ENCODE data around the gene PI4K2B. TPM values are rescaled to one million over a fixed set of nuclear protein-coding genes. Genes with fewer than 3 reads are reported as not detected.

The PI4K2B gene
- total and polyA plus RNA-seq, 2 experiments from 2014 or later = 11.8 to 44.1 TPM

GRCh38 chr4:25221377-25221776 is 12.5 kb upstream of the PI4K2B start:
- Histone ChIP-seq H2AFZ (no peak overlapping the region), H3K9me3 (ENCODE audit: low read depth) (peaks cover 9% of the 10 kb centered on the region), H3K27ac (peak overlapping the region; percentile 58), H3K4me1 (ENCODE audit: insufficient read depth) (peaks cover 3% of the 10 kb centered on the region), H3K27me3 (no peaks in the 10 kb centered on the region), H3K79me2 (no peaks in the 10 kb centered on the region), H3K36me3 (replicated peaks; ENCODE audit: insufficient read depth, low read depth) (no peaks in the 10 kb centered on the region), H3K4me2 (no peak overlapping the region), H3K9me2 (replicated peaks; ENCODE audit: insufficient read depth) (no peaks in the 10 kb centered on the region), H4K20me1 (ENCODE audit: insufficient read depth, poor library complexity, severe bottlenecking) (no peaks in the 10 kb centered on the region), H3K4me3 (no peak overlapping the region)
- 96% methylated on average over 1 of the region's 1 CpG for WGBS (ENCODE audit: low lambda C conversion rate, missing lambda C conversion rate)
- no peak for DNase-seq (ENCODE audit: low spot score)
- TF ChIP-seq EZH2 (IDR thresholded peaks at IDR 0.05; ENCODE audit: borderline replicate concordance) = no peak
- TF ChIP-seq, protein P1, sequence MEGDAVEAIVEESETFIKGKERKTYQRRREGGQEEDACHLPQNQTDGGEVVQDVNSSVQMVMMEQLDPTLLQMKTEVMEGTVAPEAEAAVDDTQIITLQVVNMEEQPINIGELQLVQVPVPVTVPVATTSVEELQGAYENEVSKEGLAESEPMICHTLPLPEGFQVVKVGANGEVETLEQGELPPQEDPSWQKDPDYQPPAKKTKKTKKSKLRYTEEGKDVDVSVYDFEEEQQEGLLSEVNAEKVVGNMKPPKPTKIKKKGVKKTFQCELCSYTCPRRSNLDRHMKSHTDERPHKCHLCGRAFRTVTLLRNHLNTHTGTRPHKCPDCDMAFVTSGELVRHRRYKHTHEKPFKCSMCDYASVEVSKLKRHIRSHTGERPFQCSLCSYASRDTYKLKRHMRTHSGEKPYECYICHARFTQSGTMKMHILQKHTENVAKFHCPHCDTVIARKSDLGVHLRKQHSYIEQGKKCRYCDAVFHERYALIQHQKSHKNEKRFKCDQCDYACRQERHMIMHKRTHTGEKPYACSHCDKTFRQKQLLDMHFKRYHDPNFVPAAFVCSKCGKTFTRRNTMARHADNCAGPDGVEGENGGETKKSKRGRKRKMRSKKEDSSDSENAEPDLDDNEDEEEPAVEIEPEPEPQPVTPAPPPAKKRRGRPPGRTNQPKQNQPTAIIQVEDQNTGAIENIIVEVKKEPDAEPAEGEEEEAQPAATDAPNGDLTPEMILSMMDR (IDR thresholded peaks at IDR 0.05; ENCODE audit: poor library complexity) = no peak

DNA sequence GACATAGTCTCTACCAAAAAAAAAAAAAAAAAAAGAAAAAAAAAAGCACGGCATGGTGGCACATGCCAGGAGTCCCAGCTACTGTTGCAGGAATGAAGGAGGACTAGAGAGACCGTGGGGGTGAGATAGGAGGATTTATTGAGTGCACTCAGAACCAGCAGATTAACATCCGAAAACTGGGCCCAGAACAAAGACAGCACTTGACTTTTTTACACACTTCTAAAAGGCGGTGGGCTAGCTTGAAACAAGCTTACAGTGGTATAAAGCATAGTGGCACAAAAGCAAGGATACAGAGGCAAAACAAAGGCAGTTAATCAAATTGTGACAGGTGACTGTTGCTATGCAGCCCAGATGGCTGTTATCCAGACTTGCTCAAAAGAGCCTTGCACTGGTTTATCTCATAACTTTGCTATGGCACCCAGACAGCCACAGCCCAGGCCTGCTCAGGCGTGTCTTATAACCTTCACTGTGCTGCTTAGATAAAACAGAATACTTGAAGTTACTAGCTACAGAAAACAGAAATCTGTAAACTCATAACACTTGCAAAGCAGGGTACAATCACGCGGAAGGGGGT is 9.9 kb upstream of the PI4K2B start:
- H3K36me3 ChIP-seq (replicated peaks; ENCODE audit: insufficient read depth, low read depth) = no peaks in the 10 kb centered on the region
- H3K9me3 ChIP-seq (ENCODE audit: low read depth) = peaks cover 9% of the 10 kb centered on the region
- no peaks in the 10 kb centered on the region for H3K9me2 ChIP-seq (replicated peaks; ENCODE audit: insufficient read depth)
- no peak overlapping the region for H3K4me2 ChIP-seq
- H3K4me3 ChIP-seq = no peak overlapping the region
- H4K20me1 ChIP-seq (ENCODE audit: insufficient read depth, poor library complexity, severe bottlenecking) = no peaks in the 10 kb centered on the region
- no peak overlapping the region for H3K27ac ChIP-seq
- TF ChIP-seq EZH2phosphoT487 (IDR thresholded peaks at IDR 0.05; ENCODE audit: low read depth, severe bottlenecking, unreplicated experiment) (no peak), EZH2 (IDR thresholded peaks at IDR 0.05; ENCODE audit: borderline replicate concordance) (no peak)
- TF ChIP-seq, protein P1 (IDR thresholded peaks at IDR 0.05; ENCODE audit: poor library complexity) = no peak
- H3K27me3 ChIP-seq = no peaks in the 10 kb centered on the region
- no peaks in the 10 kb centered on the region for H3K79me2 ChIP-seq
- 83% methylated on average over 7 of the region's 7 CpGs for WGBS (ENCODE audit: low lambda C conversion rate, missing lambda C conversion rate)
- H3K4me1 ChIP-seq (ENCODE audit: insufficient read depth) = peaks cover 3% of the 10 kb centered on the region
- no peak for DNase-seq (ENCODE audit: low spot score)
- no peak overlapping the region for H2AFZ ChIP-seq

- DNase-seq (ENCODE audit: low spot score) = no peak
- H3K79me2 ChIP-seq = no peaks in the 10 kb centered on the region
- no peak overlapping the region for H3K4me3 ChIP-seq
- no peak overlapping the region for H2AFZ ChIP-seq
- H3K27me3 ChIP-seq = no peaks in the 10 kb centered on the region
- no peaks in the 10 kb centered on the region for H4K20me1 ChIP-seq (ENCODE audit: insufficient read depth, poor library complexity, severe bottlenecking)
- no peaks in the 10 kb centered on the region for H3K9me2 ChIP-seq (replicated peaks; ENCODE audit: insufficient read depth)
- no peak overlapping the region for H3K4me2 ChIP-seq
- H3K4me1 ChIP-seq (ENCODE audit: insufficient read depth) = no peaks in the 10 kb centered on the region
- TF ChIP-seq EZH2phosphoT487 (IDR thresholded peaks at IDR 0.05; ENCODE audit: low read depth, severe bottlenecking, unreplicated experiment) (no peak), EZH2 (IDR thresholded peaks at IDR 0.05; ENCODE audit: borderline replicate concordance) (no peak)
- TF ChIP-seq, protein P1 (IDR thresholded peaks at IDR 0.05; ENCODE audit: poor library complexity) = no peak
- peaks cover 1% of the 10 kb centered on the region for H3K9me3 ChIP-seq (ENCODE audit: low read depth)
- H3K36me3 ChIP-seq (replicated peaks; ENCODE audit: insufficient read depth, low read depth) = no peaks in the 10 kb centered on the region
- 92% methylated on average over 6 of the region's 6 CpGs for WGBS (ENCODE audit: low lambda C conversion rate, missing lambda C conversion rate)
- H3K27ac ChIP-seq = no peak overlapping the region
Observed at GRCh38 chr4:25229804-25230203, 4.0 kb upstream of the PI4K2B start.

GRCh38 chr4:25233194-25233593 is 639 bp upstream of the PI4K2B start:
- no peaks in the 10 kb centered on the region for H3K9me2 ChIP-seq (replicated peaks; ENCODE audit: insufficient read depth)
- H3K27ac ChIP-seq = peak overlapping the region; percentile 36
- H3K36me3 ChIP-seq (replicated peaks; ENCODE audit: insufficient read depth, low read depth) = no peaks in the 10 kb centered on the region
- H3K79me2 ChIP-seq = peaks cover 31% of the 10 kb centered on the region
- H3K9me3 ChIP-seq (ENCODE audit: low read depth) = no peaks in the 10 kb centered on the region
- TF ChIP-seq EZH2 (IDR thresholded peaks at IDR 0.05; ENCODE audit: borderline replicate concordance) (no peak), EZH2phosphoT487 (IDR thresholded peaks at IDR 0.05; ENCODE audit: low read depth, severe bottlenecking, unreplicated experiment) (no peak)
- TF ChIP-seq, protein P1 (IDR thresholded peaks at IDR 0.05; ENCODE audit: poor library complexity) = no peak
- no peaks in the 10 kb centered on the region for H4K20me1 ChIP-seq (ENCODE audit: insufficient read depth, poor library complexity, severe bottlenecking)
- peaks cover 14% of the 10 kb centered on the region for H3K4me1 ChIP-seq (ENCODE audit: insufficient read depth)
- no peaks in the 10 kb centered on the region for H3K27me3 ChIP-seq
- peak overlapping the region; percentile 78 for H3K4me2 ChIP-seq
- H2AFZ ChIP-seq = peak overlapping the region; percentile 55
- H3K4me3 ChIP-seq = peak overlapping the region; percentile 16
- DNase-seq (ENCODE audit: low spot score) = no peak
